Testis (tissue), 2 donors: ENCODE results near the gene CYB5A.

Experiments
- POLR2A ChIP-seq: fragments of 450-650 bp; IDR thresholded peaks from one replicate; pipeline ENCODE4 v1.6.1; 2017; ENCODE audit warnings: antibody characterized with exemption, mild to moderate bottlenecking, moderate library complexity
- TF ChIP-seq, protein P1 (sequence below), 3 experiments: fragments of 450-650 bp in 2 of 3; fragments of 200-600 bp in 1 of 3; sonication (generic) in 1 of 3; IDR thresholded peaks; one replicate each; pipeline ENCODE4 v1.5.1; 2016 to 2019; ENCODE audit warnings: antibody characterized with exemption in 3 of 3, mild to moderate bottlenecking in 2 of 3, moderate library complexity in 1 of 3

- TF ChIP-seq, protein P1, sequence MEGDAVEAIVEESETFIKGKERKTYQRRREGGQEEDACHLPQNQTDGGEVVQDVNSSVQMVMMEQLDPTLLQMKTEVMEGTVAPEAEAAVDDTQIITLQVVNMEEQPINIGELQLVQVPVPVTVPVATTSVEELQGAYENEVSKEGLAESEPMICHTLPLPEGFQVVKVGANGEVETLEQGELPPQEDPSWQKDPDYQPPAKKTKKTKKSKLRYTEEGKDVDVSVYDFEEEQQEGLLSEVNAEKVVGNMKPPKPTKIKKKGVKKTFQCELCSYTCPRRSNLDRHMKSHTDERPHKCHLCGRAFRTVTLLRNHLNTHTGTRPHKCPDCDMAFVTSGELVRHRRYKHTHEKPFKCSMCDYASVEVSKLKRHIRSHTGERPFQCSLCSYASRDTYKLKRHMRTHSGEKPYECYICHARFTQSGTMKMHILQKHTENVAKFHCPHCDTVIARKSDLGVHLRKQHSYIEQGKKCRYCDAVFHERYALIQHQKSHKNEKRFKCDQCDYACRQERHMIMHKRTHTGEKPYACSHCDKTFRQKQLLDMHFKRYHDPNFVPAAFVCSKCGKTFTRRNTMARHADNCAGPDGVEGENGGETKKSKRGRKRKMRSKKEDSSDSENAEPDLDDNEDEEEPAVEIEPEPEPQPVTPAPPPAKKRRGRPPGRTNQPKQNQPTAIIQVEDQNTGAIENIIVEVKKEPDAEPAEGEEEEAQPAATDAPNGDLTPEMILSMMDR (IDR thresholded peaks at IDR 0.05): no peak
- no peak for TF ChIP-seq POLR2A
These were observed 3.0 kb downstream of the CYB5A start for GRCh38 chr18:74288730-74289129.
